Measurements from ENCODE around the gene PCBP3.
A peak's percentile ranks its signal among the peaks of the same experiment; 100 is the strongest.

Gene PCBP3

GRCh38 chr21:45637883-45638282 lies 5.6 kb upstream of the PCBP3 start:
- Histone ChIP-seq H3K4me3 (ENCODE audit: insufficient read length, low read depth) (no peak overlapping the region), H3K9me3 (ENCODE audit: insufficient read depth, low read length) (no peaks in the 10 kb centered on the region), H3K9ac (ENCODE audit: insufficient read length, low read depth) (no peak overlapping the region), H3K4me1 (ENCODE audit: insufficient read depth, insufficient read length) (peaks cover 38% of the 10 kb centered on the region), H3K36me3 (ENCODE audit: insufficient read depth, insufficient read length, low read length) (no peaks in the 10 kb centered on the region), H3K27me3 (ENCODE audit: insufficient read depth, insufficient read length) (peaks cover 12% of the 10 kb centered on the region)
- no peak for DNase-seq (ENCODE audit: low read depth, low spot score)
- TF ChIP-seq SUZ12 (IDR thresholded peaks at IDR 0.05; ENCODE audit: extremely low read depth, insufficient read depth, insufficient read length) (no peak), YY1 (IDR thresholded peaks at IDR 0.05; ENCODE audit: insufficient read depth, insufficient read length) (no peak), ZNF274 (IDR thresholded peaks at IDR 0.05; ENCODE audit: low read depth, low read length) (no peak)

- Histone ChIP-seq H3K4me3 (ENCODE audit: insufficient read length, low read depth) (no peak overlapping the region), H3K27me3 (ENCODE audit: insufficient read depth, insufficient read length) (peaks cover 12% of the 10 kb centered on the region), H3K4me1 (ENCODE audit: insufficient read depth, insufficient read length) (peaks cover 38% of the 10 kb centered on the region), H3K9ac (ENCODE audit: insufficient read length, low read depth) (no peak overlapping the region), H3K9me3 (ENCODE audit: insufficient read depth, low read length) (no peaks in the 10 kb centered on the region), H3K36me3 (ENCODE audit: insufficient read depth, insufficient read length, low read length) (no peaks in the 10 kb centered on the region)
- DNase-seq (ENCODE audit: low read depth, low spot score): no peak
- TF ChIP-seq ZNF274 (IDR thresholded peaks at IDR 0.05; ENCODE audit: low read depth, low read length) (no peak), YY1 (IDR thresholded peaks at IDR 0.05; ENCODE audit: insufficient read depth, insufficient read length) (no peak), SUZ12 (IDR thresholded peaks at IDR 0.05; ENCODE audit: extremely low read depth, insufficient read depth, insufficient read length) (no peak)
Measured at GRCh38 chr21:45638707-45639106, 4.8 kb upstream of the PCBP3 start.

GRCh38 chr21:45639206-45640000 lies 4.1 kb upstream of the PCBP3 start:
- Histone ChIP-seq H3K9me3 (ENCODE audit: insufficient read depth, low read length) (no peaks in the 10 kb centered on the region), H3K9ac (ENCODE audit: insufficient read length, low read depth) (no peak overlapping the region), H3K4me3 (ENCODE audit: insufficient read length, low read depth) (no peak overlapping the region), H3K27me3 (ENCODE audit: insufficient read depth, insufficient read length) (peaks cover 17% of the 10 kb centered on the region), H3K36me3 (ENCODE audit: insufficient read depth, insufficient read length, low read length) (no peaks in the 10 kb centered on the region), H3K4me1 (ENCODE audit: insufficient read depth, insufficient read length) (peaks cover 38% of the 10 kb centered on the region)
- DNase-seq (ENCODE audit: low read depth, low spot score): no peak
- TF ChIP-seq YY1 (IDR thresholded peaks at IDR 0.05; ENCODE audit: insufficient read depth, insufficient read length) (no peak), SUZ12 (IDR thresholded peaks at IDR 0.05; ENCODE audit: extremely low read depth, insufficient read depth, insufficient read length) (no peak), ZNF274 (IDR thresholded peaks at IDR 0.05; ENCODE audit: low read depth, low read length) (no peak)

GRCh38 chr21:45640001-45640887 lies 3.3 kb upstream of the PCBP3 start:
- DNase-seq (ENCODE audit: low read depth, low spot score): no peak
- Histone ChIP-seq H3K27me3 (ENCODE audit: insufficient read depth, insufficient read length) (peaks cover 23% of the 10 kb centered on the region), H3K4me1 (ENCODE audit: insufficient read depth, insufficient read length) (peaks cover 38% of the 10 kb centered on the region), H3K36me3 (ENCODE audit: insufficient read depth, insufficient read length, low read length) (no peaks in the 10 kb centered on the region), H3K9ac (ENCODE audit: insufficient read length, low read depth) (peak overlapping the region; percentile 14), H3K9me3 (ENCODE audit: insufficient read depth, low read length) (no peaks in the 10 kb centered on the region), H3K4me3 (ENCODE audit: insufficient read length, low read depth) (no peak overlapping the region)
- TF ChIP-seq YY1 (IDR thresholded peaks at IDR 0.05; ENCODE audit: insufficient read depth, insufficient read length): no peak
- TF ChIP-seq ZNF274 (IDR thresholded peaks at IDR 0.05; ENCODE audit: low read depth, low read length): no peak
- no peak for TF ChIP-seq SUZ12 (IDR thresholded peaks at IDR 0.05; ENCODE audit: extremely low read depth, insufficient read depth, insufficient read length)

GRCh38 chr21:45640888-45641479 lies 2.5 kb upstream of the PCBP3 start:
- TF ChIP-seq SUZ12 (IDR thresholded peaks at IDR 0.05; ENCODE audit: extremely low read depth, insufficient read depth, insufficient read length) (no peak), YY1 (IDR thresholded peaks at IDR 0.05; ENCODE audit: insufficient read depth, insufficient read length) (no peak), ZNF274 (IDR thresholded peaks at IDR 0.05; ENCODE audit: low read depth, low read length) (no peak)
- Histone ChIP-seq H3K9me3 (ENCODE audit: insufficient read depth, low read length) (no peaks in the 10 kb centered on the region), H3K36me3 (ENCODE audit: insufficient read depth, insufficient read length, low read length) (no peaks in the 10 kb centered on the region), H3K4me1 (ENCODE audit: insufficient read depth, insufficient read length) (peaks cover 38% of the 10 kb centered on the region), H3K4me3 (ENCODE audit: insufficient read length, low read depth) (no peak overlapping the region), H3K9ac (ENCODE audit: insufficient read length, low read depth) (peak overlapping the region; percentile 76), H3K27me3 (ENCODE audit: insufficient read depth, insufficient read length) (peaks cover 29% of the 10 kb centered on the region)
- no peak for DNase-seq (ENCODE audit: low read depth, low spot score)

- H3K36me3 ChIP-seq (ENCODE audit: insufficient read depth, insufficient read length, low read length): no peaks in the 10 kb centered on the region
- H3K4me3 ChIP-seq (ENCODE audit: insufficient read length, low read depth): peak overlapping the region; percentile 47
- H3K4me1 ChIP-seq (ENCODE audit: insufficient read depth, insufficient read length): peaks cover 36% of the 10 kb centered on the region
- peak overlapping the region; percentile 76 for H3K9ac ChIP-seq (ENCODE audit: insufficient read length, low read depth)
- H3K9me3 ChIP-seq (ENCODE audit: insufficient read depth, low read length): no peaks in the 10 kb centered on the region
- H3K27me3 ChIP-seq (ENCODE audit: insufficient read depth, insufficient read length): peaks cover 29% of the 10 kb centered on the region
- TF ChIP-seq YY1 (IDR thresholded peaks at IDR 0.05; ENCODE audit: insufficient read depth, insufficient read length): no peak
- no peak for TF ChIP-seq SUZ12 (IDR thresholded peaks at IDR 0.05; ENCODE audit: extremely low read depth, insufficient read depth, insufficient read length)
- no peak for TF ChIP-seq ZNF274 (IDR thresholded peaks at IDR 0.05; ENCODE audit: low read depth, low read length)
- DNase-seq (ENCODE audit: low read depth, low spot score): no peak
Measured at GRCh38 chr21:45641480-45642035, 2.0 kb upstream of the PCBP3 start.
